NCI-H748 (cell line): ENCODE results near the gene KIF5B.
"Not testable (repeated sequence)": the region's sequence is repeated elsewhere in the genome, so short reads cannot be mapped to it uniquely, and the experiment has no call there.

Source experiments
- DNase-seq: peaks from one replicate; lab custom pipeline; 2025; ENCODE audit not compliant: unreplicated experiment; lab: John Stamatoyannopoulos, UW

KIF5B gene

GRCh38 chr10:32017044-32017443 is 39.2 kb downstream of the KIF5B start:
- DNase-seq = no peak

- DNase-seq = no peak
These were observed 40.8 kb downstream of the KIF5B start for GRCh38 chr10:32015386-32015785.

GRCh38 chr10:32007026-32007425 is 49.2 kb downstream of the KIF5B start:
- no peak for DNase-seq

GRCh38 chr10:32005050-32005449 is 51.2 kb downstream of the KIF5B start:
- DNase-seq = peak; percentile 33

GRCh38 chr10:32004161-32004591 is 52.0 kb downstream of the KIF5B start:
- peak; percentile 0 for DNase-seq

GRCh38 chr10:32002531-32002930 is 53.7 kb downstream of the KIF5B start:
- DNase-seq = no peak

GRCh38 chr10:32000937-32001336 is 55.3 kb downstream of the KIF5B start:
- no peak for DNase-seq

GRCh38 chr10:31999836-32000235 is 56.4 kb downstream of the KIF5B start:
- DNase-seq = no peak

- no peak for DNase-seq
These were observed 57.1 kb downstream of the KIF5B start for GRCh38 chr10:31999070-31999660.

- no peak for DNase-seq
These were observed 61.3 kb downstream of the KIF5B start for GRCh38 chr10:31994926-31995325.

- no peak for DNase-seq
These were observed 65.3 kb downstream of the KIF5B start for GRCh38 chr10:31990937-31991336.

- not testable (repeated sequence) for DNase-seq
These were observed 68.4 kb downstream of the KIF5B start for GRCh38 chr10:31987786-31988185.

GRCh38 chr10:31982111-31982510 is 74.1 kb downstream of the KIF5B start:
- no peak for DNase-seq

GRCh38 chr10:31980471-31980870 is 75.8 kb downstream of the KIF5B start:
- DNase-seq = no peak

- not testable (repeated sequence) for DNase-seq
These were observed 77.2 kb downstream of the KIF5B start for GRCh38 chr10:31979071-31979470.

- no peak for DNase-seq
These were observed 78.1 kb downstream of the KIF5B start for GRCh38 chr10:31978156-31978483.

- no peak for DNase-seq
These were observed 78.6 kb downstream of the KIF5B start for GRCh38 chr10:31977440-31978155.

- no peak for DNase-seq
These were observed 81.0 kb downstream of the KIF5B start for GRCh38 chr10:31975157-31975765.

- DNase-seq = no peak
These were observed 81.6 kb downstream of the KIF5B start for GRCh38 chr10:31974434-31975124.

GRCh38 chr10:31972519-31973041 is 83.6 kb downstream of the KIF5B start:
- DNase-seq = no peak

GRCh38 chr10:31969847-31970246 is 86.4 kb downstream of the KIF5B start:
- not testable (repeated sequence) for DNase-seq

- DNase-seq = no peak
These were observed 92.6 kb downstream of the KIF5B start for GRCh38 chr10:31963589-31963980.
